ENCODE results near the gene DUSP14.
A peak's percentile ranks its signal among the peaks of the same experiment; 100 is the strongest.
"Not testable (repeated sequence)": the region's sequence is repeated elsewhere in the genome, so short reads cannot be mapped to it uniquely, and the experiment has no call there.

Gene DUSP14

GRCh38 chr17:37485938-37486570 lies 3.6 kb upstream of the DUSP14 start:
- no peak for DNase-seq

- peak; percentile 42 for DNase-seq
Observed at GRCh38 chr17:37488009-37488604, 1.6 kb upstream of the DUSP14 start.

GRCh38 chr17:37488607-37489196 lies 989 bp upstream of the DUSP14 start:
- DNase-seq: peak; percentile 68

- peak; percentile 65 for DNase-seq
Observed at GRCh38 chr17:37490022-37490587, 414 bp downstream of the DUSP14 start.

GRCh38 chr17:37490638-37491614 lies 1.2 kb downstream of the DUSP14 start:
- DNase-seq: no peak

GRCh38 chr17:37492167-37492566 lies 2.5 kb downstream of the DUSP14 start:
- no peak for DNase-seq

- DNase-seq: no peak
Observed at GRCh38 chr17:37493249-37494027, 3.7 kb downstream of the DUSP14 start.

GRCh38 chr17:37494401-37494831 lies 4.7 kb downstream of the DUSP14 start:
- DNase-seq: no peak

GRCh38 chr17:37494971-37495370 lies 5.3 kb downstream of the DUSP14 start:
- DNase-seq: no peak

GRCh38 chr17:37500378-37500777 lies 10.7 kb downstream of the DUSP14 start:
- DNase-seq: no peak

- no peak for DNase-seq
Observed at GRCh38 chr17:37502009-37502936, 12.6 kb downstream of the DUSP14 start.

GRCh38 chr17:37503148-37503547 lies 13.5 kb downstream of the DUSP14 start:
- no peak for DNase-seq

GRCh38 chr17:37505333-37505732 lies 15.6 kb downstream of the DUSP14 start:
- DNase-seq: no peak

- peak; percentile 38 for DNase-seq
Observed at GRCh38 chr17:37506678-37507077, 17.0 kb downstream of the DUSP14 start.

- DNase-seq: peak; percentile 31
Observed at GRCh38 chr17:37507111-37507510, 17.4 kb downstream of the DUSP14 start.

GRCh38 chr17:37510056-37510455 lies 20.4 kb downstream of the DUSP14 start:
- DNase-seq: no peak

- DNase-seq: not testable (repeated sequence)
Observed at GRCh38 chr17:37511642-37512041, 22.0 kb downstream of the DUSP14 start.

- DNase-seq: peak; percentile 99
Observed at GRCh38 chr17:37512442-37513068, 22.9 kb downstream of the DUSP14 start.

GRCh38 chr17:37513711-37514110 lies 24.0 kb downstream of the DUSP14 start:
- DNase-seq: no peak

GRCh38 chr17:37516127-37516571 lies 26.5 kb downstream of the DUSP14 start:
- no peak for DNase-seq

Data from NCI-H2171 treated with DMSO at 0.1 percent for 48 hours (cell line).